KMS-11 (cell line): ENCODE data around the gene NBEA.

Experiments used
- H2AFZ ChIP-seq: fragments of 200-600 bp; sonication (generic); 2 replicates; pipeline ENCODE4 v1.6.1; 2016; ENCODE audit warnings: antibody characterized with exemption, mixed run types, low read depth
- H3K27ac ChIP-seq: fragments of 200-600 bp; sonication (generic); 2 replicates; pipeline ENCODE4 v1.6.1; 2016; ENCODE audit warnings: mild to moderate bottlenecking, mixed run types
- H3K27me3 ChIP-seq: fragments of 200-600 bp; sonication (generic); 2 replicates; pipeline ENCODE4 v1.6.1; 2017; ENCODE audit warnings: mild to moderate bottlenecking, low read depth, mixed run types, moderate library complexity; ENCODE audit not compliant: insufficient read depth
- H3K36me3 ChIP-seq: fragments of 200-600 bp; sonication (generic); 2 replicates; pipeline ENCODE4 v1.6.1; 2017; ENCODE audit warnings: mild to moderate bottlenecking, mixed run types; ENCODE audit not compliant: insufficient read depth
- H3K4me1 ChIP-seq: fragments of 200-600 bp; sonication (generic); 2 replicates; pipeline ENCODE4 v1.6.1; 2016; ENCODE audit warnings: mild to moderate bottlenecking, low read depth, mixed run types; ENCODE audit not compliant: poor library complexity, severe bottlenecking
- H3K4me2 ChIP-seq: fragments of 200-600 bp; sonication (generic); 2 replicates; pipeline ENCODE4 v1.7.0; 2016; ENCODE audit warnings: mild to moderate bottlenecking, mixed run types
- H3K4me3 ChIP-seq: fragments of 200-600 bp; sonication (generic); IDR thresholded peaks from 2 replicates; pipeline ENCODE4 v1.6.1; 2017; ENCODE audit warnings: low read depth, low read length, mixed read lengths; ENCODE audit not compliant: insufficient read depth
- H3K79me2 ChIP-seq: fragments of 200-600 bp; sonication (generic); 2 replicates; pipeline ENCODE4 v1.6.1; 2016; ENCODE audit warnings: low read depth, mixed run types; ENCODE audit not compliant: insufficient read depth
- H3K9ac ChIP-seq: fragments of 200-600 bp; sonication (generic); 2 replicates; pipeline ENCODE4 v1.6.1; 2016; ENCODE audit warnings: mild to moderate bottlenecking, mixed run types
- H4K20me1 ChIP-seq: fragments of 200-600 bp; sonication (generic); 2 replicates; pipeline ENCODE4 v1.6.1; 2016; ENCODE audit warnings: mild to moderate bottlenecking, mixed run types; ENCODE audit not compliant: insufficient read depth
- CTCF ChIP-seq: fragments of 200-600 bp; sonication (generic); conservative IDR thresholded peaks from 2 replicates; pipeline ENCODE4 v1.6.1; 2017; ENCODE audit warnings: low read depth, mild to moderate bottlenecking, antibody characterized with exemption, low read length, moderate library complexity, mixed read lengths

NBEA gene

GRCh38 chr13:35260316-35260715 is 318.2 kb downstream of the NBEA start:
- Histone ChIP-seq H3K79me2 (no peaks in the 10 kb centered on the region), H3K4me1 (no peaks in the 10 kb centered on the region), H3K27ac (no peak overlapping the region), H4K20me1 (no peaks in the 10 kb centered on the region), H3K4me3 (no peak overlapping the region), H3K9ac (no peak overlapping the region), H3K27me3 (no peaks in the 10 kb centered on the region), H3K36me3 (no peaks in the 10 kb centered on the region), H3K4me2 (no peak overlapping the region), H2AFZ (no peak overlapping the region)
- TF ChIP-seq CTCF: no peak

- Histone ChIP-seq H3K4me1 (no peaks in the 10 kb centered on the region), H4K20me1 (no peaks in the 10 kb centered on the region), H2AFZ (no peak overlapping the region), H3K4me2 (no peak overlapping the region), H3K79me2 (no peaks in the 10 kb centered on the region), H3K9ac (no peak overlapping the region), H3K27me3 (no peaks in the 10 kb centered on the region), H3K36me3 (no peaks in the 10 kb centered on the region), H3K4me3 (no peak overlapping the region), H3K27ac (no peak overlapping the region)
- no peak for TF ChIP-seq CTCF
Observed at GRCh38 chr13:35266412-35266811, 324.3 kb downstream of the NBEA start.

- no peaks in the 10 kb centered on the region for H4K20me1 ChIP-seq
- H3K36me3 ChIP-seq: no peaks in the 10 kb centered on the region
- no peak overlapping the region for H3K27ac ChIP-seq
- TF ChIP-seq CTCF: no peak
- H3K9ac ChIP-seq: no peak overlapping the region
- H3K4me2 ChIP-seq: no peak overlapping the region
- H2AFZ ChIP-seq: no peak overlapping the region
- H3K27me3 ChIP-seq: no peaks in the 10 kb centered on the region
- peaks cover 6% of the 10 kb centered on the region for H3K4me1 ChIP-seq
- no peak overlapping the region for H3K4me3 ChIP-seq
- H3K79me2 ChIP-seq: no peaks in the 10 kb centered on the region
Observed at GRCh38 chr13:35278917-35279316, 336.8 kb downstream of the NBEA start.

GRCh38 chr13:35279500-35279899 is 337.4 kb downstream of the NBEA start:
- H4K20me1 ChIP-seq: no peaks in the 10 kb centered on the region
- no peaks in the 10 kb centered on the region for H3K27me3 ChIP-seq
- H3K4me3 ChIP-seq: no peak overlapping the region
- no peak overlapping the region for H2AFZ ChIP-seq
- H3K79me2 ChIP-seq: no peaks in the 10 kb centered on the region
- no peak for TF ChIP-seq CTCF
- no peak overlapping the region for H3K9ac ChIP-seq
- no peak overlapping the region for H3K27ac ChIP-seq
- H3K4me2 ChIP-seq: no peak overlapping the region
- H3K36me3 ChIP-seq: no peaks in the 10 kb centered on the region
- peaks cover 11% of the 10 kb centered on the region for H3K4me1 ChIP-seq
